LNCAP (cell line): Measurements from ENCODE around the gene FAM78A.

Experiments
- CTCF ChIP-seq: fragments of 450-650 bp; IDR thresholded peaks from 2 replicates; pipeline ENCODE4 v1.5.1; 2017; ENCODE audit warnings: mild to moderate bottlenecking

Gene FAM78A

DNA sequence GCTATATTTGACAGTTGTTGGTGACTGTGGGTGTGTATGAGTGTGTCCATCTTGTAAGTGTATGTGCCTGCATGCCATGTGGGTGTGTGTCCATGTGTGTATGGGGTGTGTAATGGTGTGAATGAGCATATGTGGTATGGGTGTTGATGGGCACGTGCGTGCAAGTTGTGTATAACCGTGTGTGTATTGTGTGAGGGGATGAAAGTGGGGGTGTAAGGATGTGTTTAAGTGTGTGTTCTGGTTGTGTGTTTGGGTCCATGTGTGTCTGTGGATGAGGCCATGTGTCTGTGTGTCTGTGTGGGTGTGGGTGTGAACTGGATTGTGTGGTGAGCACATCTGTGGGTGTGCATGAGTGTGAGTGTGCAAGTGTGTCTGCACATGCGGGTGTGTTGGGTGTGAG, 5.9 kb upstream of the FAM78A start:
- TF ChIP-seq CTCF: no peak

DNA sequence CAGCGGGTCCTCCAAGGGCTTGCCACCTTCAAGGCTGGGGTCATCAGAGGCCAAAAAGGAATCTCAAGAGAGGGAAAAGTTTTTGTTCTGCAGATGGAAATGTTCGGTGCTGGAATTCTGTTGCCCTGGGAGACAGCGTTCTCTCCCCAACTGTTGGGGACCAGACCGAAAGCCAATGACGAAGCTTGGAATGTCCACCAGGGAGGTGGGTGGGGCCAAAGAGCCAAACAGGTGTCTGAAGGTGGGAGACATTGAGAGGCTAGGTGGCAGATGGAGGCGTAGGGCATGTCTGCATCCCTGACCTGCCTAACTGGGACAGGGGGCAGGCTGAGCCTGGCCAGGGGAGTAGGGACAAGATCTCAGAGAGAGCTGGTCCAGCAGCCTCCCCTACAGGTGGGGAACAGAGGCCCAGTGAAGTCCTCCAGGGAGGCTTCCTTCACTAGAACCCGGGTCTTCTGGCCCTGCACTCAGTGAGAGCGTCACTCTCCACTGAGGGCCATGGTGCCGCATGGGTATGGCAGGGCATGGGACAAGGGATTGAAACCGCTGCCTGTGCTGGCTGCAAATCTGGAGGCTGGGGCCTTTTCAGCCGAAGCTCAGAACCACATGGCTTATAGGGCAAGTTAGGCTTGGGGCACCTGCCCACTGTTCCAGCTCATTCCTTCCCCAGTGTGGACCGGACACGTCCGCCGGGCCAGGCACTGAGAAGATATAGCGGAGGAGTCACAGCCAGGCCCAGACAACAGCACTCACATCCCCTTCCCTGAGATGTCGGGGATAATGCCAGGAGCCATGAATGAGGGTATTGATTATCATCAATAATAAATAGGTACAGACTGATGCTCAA, 5.0 kb upstream of the FAM78A start:
- no peak for TF ChIP-seq CTCF

GRCh38 chr9:131280660-131281059, 4.3 kb upstream of the FAM78A start:
- TF ChIP-seq CTCF: no peak

DNA sequence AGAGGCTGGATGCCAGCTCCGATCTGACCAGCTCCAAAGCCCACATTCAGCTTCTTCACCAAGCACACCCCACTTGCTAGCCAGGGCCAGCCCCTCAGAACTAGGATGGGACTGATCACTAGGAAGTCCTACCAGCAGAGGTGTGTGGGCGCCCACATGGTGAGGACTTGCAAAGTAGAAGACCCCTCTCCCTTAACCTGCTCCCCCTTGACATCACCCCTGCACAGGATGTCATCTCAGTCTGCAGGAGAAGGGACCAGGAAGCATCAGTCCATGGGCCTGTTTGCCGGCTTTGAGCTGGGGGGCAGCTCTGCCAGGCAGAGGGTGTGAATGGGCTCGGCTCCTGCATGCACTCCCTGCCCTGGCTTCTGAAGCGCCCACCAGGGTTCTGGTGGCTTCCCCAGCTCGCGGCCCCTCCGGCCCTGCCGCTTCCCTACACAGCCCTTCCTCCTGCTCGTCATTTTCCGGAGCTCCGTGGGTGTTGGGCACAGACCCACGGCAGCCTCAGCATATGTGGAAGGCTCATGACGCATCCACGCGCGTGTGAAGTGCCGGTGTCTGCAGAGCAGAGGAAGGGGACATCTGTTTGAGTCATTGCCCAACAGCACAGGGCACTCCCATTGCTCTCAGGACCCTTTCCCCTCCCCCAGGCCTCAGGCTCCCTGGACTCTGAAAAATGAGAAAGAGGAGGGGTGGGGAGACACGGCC, 3.7 kb upstream of the FAM78A start:
- TF ChIP-seq CTCF: no peak

DNA sequence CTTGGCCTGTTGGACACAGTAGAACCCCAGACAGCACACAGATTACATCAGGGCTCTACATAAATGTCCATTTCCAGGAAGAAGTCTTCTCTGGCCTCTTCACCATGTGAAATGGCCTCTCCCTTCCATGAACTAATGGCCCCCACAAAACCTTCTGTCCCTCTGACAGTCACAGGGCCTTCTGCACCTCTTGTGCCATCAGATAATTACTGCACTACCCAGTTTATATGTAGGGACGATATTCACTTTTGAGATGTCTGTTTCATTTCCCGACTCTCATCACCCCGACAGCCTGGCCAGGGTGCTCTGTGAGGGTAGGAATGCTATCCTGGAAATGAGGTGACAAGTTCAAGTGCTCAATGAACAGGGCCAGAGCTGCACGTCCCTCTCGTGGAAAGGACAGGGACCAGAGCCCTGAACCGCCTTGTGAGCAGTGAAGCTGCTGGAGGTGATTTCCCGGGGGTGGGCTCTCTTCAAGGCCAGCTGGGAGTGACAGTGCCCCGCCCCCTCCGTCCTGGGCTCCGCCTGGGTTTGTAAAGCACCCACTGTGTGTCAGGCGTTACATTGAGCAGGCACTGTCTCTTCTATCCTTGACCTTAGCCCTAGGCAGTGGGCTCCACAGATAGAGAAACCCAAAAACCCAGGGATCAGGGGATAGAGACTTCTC, 3.0 kb upstream of the FAM78A start:
- no peak for TF ChIP-seq CTCF

- no peak for TF ChIP-seq CTCF
Measured at GRCh38 chr9:131278702-131279111, 2.4 kb upstream of the FAM78A start.

DNA sequence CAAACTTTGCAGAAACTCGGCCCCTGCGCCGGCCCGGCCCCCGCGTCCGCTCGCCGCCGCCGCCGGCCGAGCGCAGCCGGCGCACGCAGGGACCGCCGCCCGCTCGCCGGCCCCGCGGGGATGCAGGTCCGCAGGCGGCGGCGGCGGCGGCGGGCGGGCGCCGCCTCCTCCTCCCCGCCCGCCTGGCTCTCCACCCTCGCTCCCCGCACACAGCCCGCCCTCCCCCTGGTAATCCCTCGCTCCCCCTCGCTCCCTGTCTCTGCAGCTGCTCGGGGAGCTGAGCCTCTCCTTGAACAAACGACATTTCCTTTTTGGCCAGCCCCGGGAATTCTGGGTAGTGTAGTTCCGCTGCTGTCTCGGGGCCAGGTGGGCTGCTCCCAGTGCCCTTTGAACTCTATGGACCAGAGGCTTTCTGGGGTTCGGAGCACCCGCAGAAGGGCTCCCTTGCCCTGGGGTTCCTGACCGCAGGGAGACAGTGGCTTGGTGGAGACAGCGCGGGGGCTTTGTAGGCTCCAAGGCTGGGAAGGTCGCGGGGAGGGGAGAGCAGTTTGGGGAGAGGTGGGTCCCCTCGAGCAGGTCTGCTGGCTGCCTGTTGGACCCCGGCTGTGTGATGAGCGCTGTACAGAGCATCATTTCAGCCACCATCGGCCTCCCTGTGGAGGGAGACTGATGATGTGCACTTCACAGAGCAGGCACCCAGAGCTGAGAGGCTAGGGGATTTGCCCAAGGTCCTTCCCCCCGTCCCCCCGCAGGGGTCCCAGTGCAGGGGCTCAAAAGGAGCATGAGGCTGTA, 1.8 kb upstream of the FAM78A start:
- TF ChIP-seq CTCF: no peak
